H1 (cell line): ENCODE data around the gene MDM4.

Experiments
- ASH2L ChIP-seq: fragments of 200-600, 300-600 bp; sonication (generic); IDR thresholded peaks from one replicate; pipeline ENCODE4 v1.7.1; 2017; ENCODE audit warnings: low read length
- BACH1 ChIP-seq: IDR thresholded peaks from 2 replicates; pipeline ENCODE4 v1.6.1; 2012; ENCODE audit warnings: low read length, improper control_type of control experiment
- CREB1 ChIP-seq: IDR thresholded peaks from 2 replicates; pipeline ENCODE4 v1.6.1; 2012; ENCODE audit warnings: inconsistent platforms
- CTCF ChIP-seq, 3 experiments: IDR thresholded peaks; 1 replicate in 2 of 3; 2 replicates in 1 of 3; pipeline versions ENCODE4 v1.5.1 to v1.6.1; 2011; ENCODE audit warnings: low read length in 3 of 3, mild to moderate bottlenecking in 3 of 3, inconsistent platforms in 2 of 3, low read depth in 1 of 3, moderate library complexity in 1 of 3; ENCODE audit not compliant: insufficient read depth in 1 of 3; ENCODE audit errors: control extremely low read depth in 1 of 3
- EZH2 ChIP-seq: fragments of 200-600 bp; sonication (generic); IDR thresholded peaks from 2 replicates; pipeline ENCODE4 v1.7.1; 2012; ENCODE audit warnings: low read depth, mild to moderate bottlenecking, moderate library complexity, low read length, inconsistent platforms; ENCODE audit not compliant: severe bottlenecking
- JUN ChIP-seq: IDR thresholded peaks from 2 replicates; pipeline ENCODE4 v1.6.1; 2011; ENCODE audit warnings: low read depth, mild to moderate bottlenecking, improper control_type of control experiment, low read length
- KDM5A ChIP-seq: fragments of 200-600 bp; IDR thresholded peaks from 2 replicates; pipeline ENCODE4 v1.7.1; 2012; ENCODE audit warnings: mild to moderate bottlenecking, low read length, inconsistent platforms, mixed read lengths
- NRF1 ChIP-seq: IDR thresholded peaks from 2 replicates; pipeline ENCODE4 v1.6.1; 2011; ENCODE audit warnings: mild to moderate bottlenecking, low read depth, low read length, improper control_type of control experiment
- POLR2AphosphoS5 ChIP-seq: IDR thresholded peaks from 2 replicates; pipeline ENCODE4 v1.6.1; 2011; ENCODE audit warnings: low read depth, low read length
- POU5F1 ChIP-seq: IDR thresholded peaks from 2 replicates; pipeline ENCODE4 v1.6.1; 2011; ENCODE audit warnings: low read depth, mild to moderate bottlenecking, low read length, moderate library complexity
- RAD21 ChIP-seq, 2 experiments: IDR thresholded peaks in 1 of 2; conservative IDR thresholded peaks in 1 of 2; 2 replicates each; pipeline ENCODE4 v1.6.1; 2011; ENCODE audit warnings: low read depth in 2 of 2, low read length in 2 of 2, improper control_type of control experiment in 1 of 2, inconsistent platforms in 1 of 2, mild to moderate bottlenecking in 1 of 2, moderate library complexity in 1 of 2
- RFX5 ChIP-seq: IDR thresholded peaks from 2 replicates; pipeline ENCODE4 v1.6.1; 2011; ENCODE audit warnings: low read depth, low read length, improper control_type of control experiment, borderline replicate concordance
- RNF2 ChIP-seq: fragments of 200-900, 300-1000 bp; sonication (generic); IDR thresholded peaks from 2 replicates; pipeline ENCODE4 v1.7.1; 2016; ENCODE audit warnings: borderline replicate concordance, low read depth, mild to moderate bottlenecking, antibody characterized with exemption, low read length; ENCODE audit not compliant: poor library complexity, severe bottlenecking; ENCODE audit errors: missing control alignments
- USF2 ChIP-seq: IDR thresholded peaks from 2 replicates; pipeline ENCODE4 v1.6.1; 2011; ENCODE audit warnings: low read length, improper control_type of control experiment

DNA sequence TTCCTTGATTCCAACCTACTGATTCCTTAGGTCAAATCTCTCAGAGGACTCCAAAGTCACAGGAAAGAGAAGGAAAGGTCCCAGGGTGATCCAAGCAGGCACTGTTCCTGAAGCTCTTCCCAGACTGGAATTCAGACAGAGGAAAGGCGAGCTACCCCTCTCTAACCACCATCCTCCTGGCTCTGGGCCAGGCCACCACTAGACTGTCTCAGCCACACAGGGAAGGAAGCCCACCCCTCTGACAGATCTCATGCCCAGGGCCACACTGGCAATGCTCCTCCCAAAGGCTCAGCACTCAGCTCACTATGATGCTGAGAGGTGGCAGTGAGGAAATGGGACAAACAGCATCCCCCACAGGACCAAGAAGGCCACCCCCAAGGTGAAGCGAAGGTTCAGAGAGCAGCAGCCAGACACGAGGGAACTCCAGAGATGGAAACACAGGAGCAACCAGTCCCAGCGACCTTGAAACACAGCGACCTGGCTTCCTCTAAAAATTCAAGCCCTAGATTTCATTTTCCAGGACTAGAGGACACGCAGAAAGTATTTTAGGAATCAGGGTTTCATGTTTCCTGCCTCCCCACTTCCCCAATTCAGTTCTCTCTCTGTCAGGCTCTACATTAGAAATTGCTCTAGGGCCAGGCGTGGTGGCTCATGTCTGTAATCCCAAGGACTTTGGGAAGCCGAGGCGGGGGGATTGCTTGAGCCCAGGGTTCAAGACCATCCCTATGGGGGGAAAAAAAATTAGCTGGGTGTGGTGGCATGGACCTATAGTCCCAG is 40.4 kb upstream of the MDM4 start:
- TF ChIP-seq ASH2L (no peak), KDM5A (no peak), CREB1 (no peak), BACH1 (no peak), POU5F1 (no peak), JUN (no peak), RAD21 (IDR thresholded peaks at IDR 0.05 in 1 of 2, conservative IDR thresholded peaks at IDR 0.05 in 1 of 2; ENCODE audit: low read depth in 2 of 2, low read length in 2 of 2) (no peak), USF2 (no peak), CTCF (IDR thresholded peaks at IDR 0.05; ENCODE audit: control extremely low read depth in 1 of 3, insufficient read depth in 1 of 3, low read depth in 1 of 3, low read length in 3 of 3) (no peak), POLR2AphosphoS5 (no peak), NRF1 (no peak), RFX5 (no peak), RNF2 (no peak), EZH2 (no peak)
